Cardiac septum (tissue), 1 donor: ENCODE measurements around the gene MEF2D. TPM values are rescaled to one million over a fixed set of nuclear protein-coding genes. Genes with fewer than 3 reads are reported as not detected.

ENCODE experiments used
- DNase-seq: peaks from one replicate; pipeline ENCODE4 v3.0.0-alpha.2; 2020; ENCODE audit warnings: low spot score
- intact Hi-C: fragments of 100-400 bp; cut with DNase I; formaldehyde crosslinking; loops from one replicate; pipeline ENCODE4 v1.14.0; 2022
- total RNA-seq: library from RNA; stranded (reverse); fragmentation: NEBNext Ultra II Directional; extraction: Animal tissue kit (Norgen Biotek cat#: 25700); gene quantifications from one replicate; pipeline ENCODE4 v1.2.1, GENCODE V29; 2021
- donor health status: DM: no; HTN: no; CAD: no.

The MEF2D gene
- total RNA-seq, 1 donor from 2014 or later: 93.1 TPM

- intact Hi-C loops: no loop called here
- DNase-seq: no peak
These were observed 22.9 kb downstream of the MEF2D start for GRCh38 chr1:156477526-156478249.

- DNase-seq: no peak
- intact Hi-C loops: no loop called here
These were observed 23.9 kb downstream of the MEF2D start for GRCh38 chr1:156476501-156477298.

- intact Hi-C loops: loop anchor here (1.0 kb wide), 1 partner anchor 19 kb away; no protein-coding TSS in a partner anchor
- peak; percentile 90 for DNase-seq
These were observed 24.7 kb downstream of the MEF2D start for GRCh38 chr1:156475568-156476500.

GRCh38 chr1:156474966-156475365 lies 25.6 kb downstream of the MEF2D start:
- no peak for DNase-seq
- intact Hi-C loops: loop anchor here (1.0 kb wide), 1 partner anchor 18 kb away; no protein-coding TSS in a partner anchor

GRCh38 chr1:156471496-156472490 lies 28.8 kb downstream of the MEF2D start:
- intact Hi-C loops: loop anchor here (1.0 kb wide), 1 partner anchor 14 kb away; no protein-coding TSS in a partner anchor
- DNase-seq: peak; percentile 84

- DNase-seq: no peak
- intact Hi-C loops: no loop called here
These were observed 30.1 kb downstream of the MEF2D start for GRCh38 chr1:156470473-156470872.

- intact Hi-C loops: no loop called here
- no peak for DNase-seq
These were observed 31.8 kb downstream of the MEF2D start for GRCh38 chr1:156468693-156469345.

GRCh38 chr1:156467906-156468305 lies 32.7 kb downstream of the MEF2D start:
- intact Hi-C loops: no loop called here
- no peak for DNase-seq

GRCh38 chr1:156467385-156467784 lies 33.2 kb downstream of the MEF2D start:
- intact Hi-C loops: no loop called here
- DNase-seq: no peak

- intact Hi-C loops: no loop called here
- no peak for DNase-seq
These were observed 34.7 kb downstream of the MEF2D start for GRCh38 chr1:156465747-156466365.

- DNase-seq: no peak
- intact Hi-C loops: no loop called here
These were observed 35.6 kb downstream of the MEF2D start for GRCh38 chr1:156464825-156465452.

GRCh38 chr1:156464335-156464734 lies 36.2 kb downstream of the MEF2D start:
- intact Hi-C loops: no loop called here
- no peak for DNase-seq

GRCh38 chr1:156463874-156464273 lies 36.7 kb downstream of the MEF2D start:
- intact Hi-C loops: no loop called here
- no peak for DNase-seq

GRCh38 chr1:156462954-156463795 lies 37.4 kb downstream of the MEF2D start:
- DNase-seq: no peak
- intact Hi-C loops: no loop called here

GRCh38 chr1:156461781-156462647 lies 38.6 kb downstream of the MEF2D start:
- intact Hi-C loops: no loop called here
- no peak for DNase-seq
